GM06990 (cell line): ENCODE data around the gene TMEM154.

Experiments used
- DNase-seq: peaks from one replicate; pipeline ENCODE4 v3.0.0-alpha.2; 2011; ENCODE audit not compliant: insufficient read length; ENCODE audit errors: extremely low read depth
- H3K27me3 ChIP-seq: replicated peaks from 2 replicates; pipeline ENCODE4 v1.6.0; 2011; ENCODE audit warnings: low read length; ENCODE audit not compliant: control insufficient read depth, insufficient read depth
- H3K36me3 ChIP-seq: 2 replicates; pipeline ENCODE4 v1.5.1; 2011; ENCODE audit warnings: low read length; ENCODE audit not compliant: control insufficient read depth, insufficient read depth
- H3K4me3 ChIP-seq: replicated peaks from 2 replicates; pipeline ENCODE4 v1.5.1; 2011; ENCODE audit warnings: low read depth, mild to moderate bottlenecking, control low read depth, low read length
- TF ChIP-seq, protein P1 (sequence below): IDR thresholded peaks from 2 replicates; pipeline ENCODE4 v1.5.1; 2011; ENCODE audit warnings: low read length, control low read depth, mild to moderate bottlenecking, inconsistent platforms; ENCODE audit not compliant: insufficient read depth, poor library complexity, severe bottlenecking

TMEM154 gene

DNA sequence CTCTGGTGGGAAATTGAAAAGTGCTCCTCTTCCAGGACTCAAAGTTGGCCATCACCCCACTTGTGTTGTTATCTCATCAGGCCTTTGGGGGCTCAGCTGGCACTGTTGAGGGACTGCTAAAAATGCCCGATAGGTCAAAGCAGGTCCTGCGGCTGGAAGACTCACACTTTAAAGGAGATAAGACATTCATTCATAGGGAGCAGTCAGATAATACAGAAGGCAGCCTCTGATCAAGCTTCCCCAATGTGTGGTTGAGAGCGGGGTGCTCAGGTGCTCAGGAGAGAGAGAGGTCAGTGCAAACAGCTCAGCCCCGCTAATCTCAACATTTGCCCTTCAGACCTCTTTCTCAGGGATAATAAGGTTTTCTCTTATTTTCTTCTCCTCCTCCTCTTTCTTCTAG, 70.3 kb downstream of the TMEM154 start:
- no peaks in the 10 kb centered on the region; the same call in 1 of the 2 replicates for H3K27me3 ChIP-seq
- H3K36me3 ChIP-seq, result no peaks in the 10 kb centered on the region
- no peak overlapping the region for H3K4me3 ChIP-seq
- no peak for DNase-seq
- TF ChIP-seq, protein P1, sequence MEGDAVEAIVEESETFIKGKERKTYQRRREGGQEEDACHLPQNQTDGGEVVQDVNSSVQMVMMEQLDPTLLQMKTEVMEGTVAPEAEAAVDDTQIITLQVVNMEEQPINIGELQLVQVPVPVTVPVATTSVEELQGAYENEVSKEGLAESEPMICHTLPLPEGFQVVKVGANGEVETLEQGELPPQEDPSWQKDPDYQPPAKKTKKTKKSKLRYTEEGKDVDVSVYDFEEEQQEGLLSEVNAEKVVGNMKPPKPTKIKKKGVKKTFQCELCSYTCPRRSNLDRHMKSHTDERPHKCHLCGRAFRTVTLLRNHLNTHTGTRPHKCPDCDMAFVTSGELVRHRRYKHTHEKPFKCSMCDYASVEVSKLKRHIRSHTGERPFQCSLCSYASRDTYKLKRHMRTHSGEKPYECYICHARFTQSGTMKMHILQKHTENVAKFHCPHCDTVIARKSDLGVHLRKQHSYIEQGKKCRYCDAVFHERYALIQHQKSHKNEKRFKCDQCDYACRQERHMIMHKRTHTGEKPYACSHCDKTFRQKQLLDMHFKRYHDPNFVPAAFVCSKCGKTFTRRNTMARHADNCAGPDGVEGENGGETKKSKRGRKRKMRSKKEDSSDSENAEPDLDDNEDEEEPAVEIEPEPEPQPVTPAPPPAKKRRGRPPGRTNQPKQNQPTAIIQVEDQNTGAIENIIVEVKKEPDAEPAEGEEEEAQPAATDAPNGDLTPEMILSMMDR, result no peak

DNA sequence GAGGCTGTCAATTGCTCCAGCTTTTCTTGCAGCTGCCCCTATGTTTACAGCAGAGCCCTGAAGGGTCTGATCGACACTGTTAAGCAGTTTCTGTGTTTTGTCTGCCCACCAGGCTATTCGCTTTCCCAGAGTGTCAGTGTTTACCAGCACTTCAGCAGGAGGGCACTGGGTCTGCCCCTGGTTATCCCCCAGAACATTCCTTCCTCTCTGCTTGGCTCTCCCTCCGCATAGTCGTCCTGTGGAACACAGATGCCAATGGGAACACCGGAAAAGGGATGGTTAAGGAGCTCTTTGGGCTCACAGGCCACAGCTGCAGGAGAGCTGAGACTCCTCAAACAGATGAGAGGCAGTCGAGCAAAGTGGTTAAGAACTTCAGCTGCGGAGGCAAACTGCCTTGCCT, 72.6 kb downstream of the TMEM154 start:
- Histone ChIP-seq H3K27me3 (no peaks in the 10 kb centered on the region), H3K36me3 (no peaks in the 10 kb centered on the region), H3K4me3 (no peak overlapping the region)
- DNase-seq, result no peak
- TF ChIP-seq, protein P1, result no peak

DNA sequence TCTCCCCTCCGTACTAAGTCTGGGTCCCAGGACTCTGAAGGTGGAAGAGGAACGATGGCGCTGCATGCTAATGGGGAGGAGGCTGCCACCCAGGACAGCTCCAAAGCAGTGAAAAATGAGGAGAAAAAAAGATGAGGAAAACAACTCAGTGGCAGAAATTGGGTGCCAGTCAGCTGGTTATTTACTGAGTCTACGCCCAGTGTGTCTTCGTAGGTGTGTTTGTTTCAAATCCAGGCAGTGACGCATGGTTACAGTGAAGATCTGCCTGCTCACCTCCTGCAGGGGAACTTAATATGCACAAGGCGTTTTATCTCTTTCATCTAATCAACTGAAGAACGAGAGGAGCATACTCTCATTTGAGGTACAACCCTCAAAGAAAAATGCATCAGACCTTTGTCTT, 73.0 kb downstream of the TMEM154 start:
- DNase-seq, result no peak
- Histone ChIP-seq H3K36me3 (no peaks in the 10 kb centered on the region), H3K27me3 (no peaks in the 10 kb centered on the region), H3K4me3 (no peak overlapping the region)
- TF ChIP-seq, protein P1, result no peak

DNA sequence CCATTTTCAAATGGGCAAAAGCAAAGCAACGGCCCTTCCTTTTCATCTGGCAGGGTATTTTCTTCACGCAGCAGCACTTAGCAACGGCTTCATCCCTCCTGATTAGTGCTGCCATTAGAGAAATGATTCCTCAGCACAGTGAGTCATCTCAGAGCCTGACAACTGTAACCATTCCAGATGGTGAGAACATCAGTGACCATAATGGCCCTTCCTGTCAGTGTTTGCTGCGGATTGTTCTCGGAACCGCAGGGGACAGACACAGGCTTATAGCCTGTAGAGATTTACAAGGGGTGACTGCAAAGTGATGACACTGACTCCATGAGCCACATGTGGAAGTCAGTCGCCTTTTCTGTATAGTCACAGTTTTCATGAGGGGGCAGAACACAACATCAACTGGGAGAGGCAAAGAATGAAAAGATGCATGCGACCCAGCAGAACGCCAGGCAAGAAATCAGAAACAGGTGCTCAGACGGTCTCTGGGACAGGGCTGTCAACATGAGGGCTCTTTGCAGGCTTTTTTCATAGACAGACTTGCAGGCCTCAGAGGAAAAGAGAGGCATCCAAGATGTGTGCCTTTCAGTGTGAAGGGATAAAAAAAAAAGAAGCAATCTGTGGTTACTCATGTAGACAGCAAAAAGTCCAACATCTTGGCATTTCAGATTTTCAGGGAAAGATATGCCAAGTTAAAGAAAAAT, 74.0 kb downstream of the TMEM154 start:
- H3K27me3 ChIP-seq, result no peaks in the 10 kb centered on the region
- no peaks in the 10 kb centered on the region for H3K36me3 ChIP-seq
- no peak overlapping the region for H3K4me3 ChIP-seq
- TF ChIP-seq, protein P1, result no peak
- DNase-seq, result no peak

DNA sequence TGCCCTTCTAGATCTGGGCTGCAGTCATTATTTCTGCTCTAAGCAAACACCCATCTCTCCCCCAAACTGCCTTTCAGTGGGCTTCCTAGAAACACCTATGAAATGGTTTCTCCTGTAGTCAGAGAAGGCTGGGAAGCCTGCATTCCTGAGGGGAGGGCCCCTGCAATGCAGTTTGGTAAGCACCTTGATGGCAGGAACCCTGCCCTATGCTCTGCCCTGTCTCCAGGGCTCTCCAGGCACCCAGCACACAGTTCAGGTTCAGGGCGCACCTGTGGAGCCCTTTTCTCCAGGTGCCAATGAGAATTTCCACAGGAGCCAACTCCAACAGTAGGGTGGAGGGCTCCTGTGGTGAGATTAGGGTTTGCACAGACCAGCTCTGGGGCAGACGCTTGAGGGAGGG, 74.8 kb downstream of the TMEM154 start:
- TF ChIP-seq, protein P1, result no peak
- no peak for DNase-seq
- no peaks in the 10 kb centered on the region for H3K27me3 ChIP-seq
- no peaks in the 10 kb centered on the region for H3K36me3 ChIP-seq
- H3K4me3 ChIP-seq, result no peak overlapping the region

DNA sequence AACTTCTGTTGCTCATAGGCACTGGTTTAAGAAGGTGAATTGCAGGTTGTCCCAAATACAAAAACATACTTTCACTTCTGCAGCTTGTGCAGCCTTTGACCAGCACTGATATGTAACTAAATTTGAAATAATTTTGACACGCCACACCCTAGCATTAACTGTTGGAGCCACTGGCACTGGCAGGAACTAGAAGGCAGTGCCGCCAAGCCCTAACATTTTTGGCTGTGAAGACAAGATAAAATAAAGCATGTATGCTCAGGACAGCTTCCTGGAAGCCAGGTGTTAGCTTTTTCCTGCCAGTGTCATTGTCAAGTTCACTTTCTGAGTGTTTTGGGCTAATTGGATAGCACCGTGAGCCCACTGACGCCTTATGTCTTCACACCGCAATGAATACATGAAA, 78.6 kb downstream of the TMEM154 start:
- H3K36me3 ChIP-seq, result no peaks in the 10 kb centered on the region
- H3K27me3 ChIP-seq, result no peaks in the 10 kb centered on the region
- H3K4me3 ChIP-seq, result no peak overlapping the region
- TF ChIP-seq, protein P1, result no peak
- DNase-seq, result no peak
